OCI-LY3 (cell line): ENCODE measurements around the gene SPATA31C1.
"Not testable (repeated sequence)": the region's sequence is repeated elsewhere in the genome, so short reads cannot be mapped to it uniquely, and the experiment has no call there.

ENCODE experiments used
- H2AFZ ChIP-seq: fragments of 200-600, 300-600 bp; shearing (Covaris generic); 2 replicates; pipeline ENCODE4 v1.6.0; 2014; ENCODE audit warnings: antibody characterized with exemption, low read depth, low read length
- H3K27ac ChIP-seq: fragments of 200-600, 300-600 bp; sonication (generic); 2 replicates; pipeline ENCODE4 v1.5.1; 2014; ENCODE audit warnings: mild to moderate bottlenecking, low read length, moderate library complexity, mixed read lengths
- H3K27me3 ChIP-seq: fragments of 200-600, 300-600 bp; sonication (generic); 2 replicates; pipeline ENCODE4 v1.6.1; 2014; ENCODE audit warnings: low read depth, low read length, mixed read lengths
- H3K36me3 ChIP-seq: fragments of 200-600, 300-600 bp; sonication (generic); replicated peaks from 2 replicates; pipeline ENCODE3; 2014; ENCODE audit warnings: low read depth, low read length, mixed read lengths
- H3K4me1 ChIP-seq: fragments of 300-600, 200-600 bp; sonication (generic); 2 replicates; pipeline ENCODE4 v1.6.1; 2014; ENCODE audit warnings: low read length, mixed read lengths
- H3K4me2 ChIP-seq: fragments of 200-600, 300-600 bp; sonication (generic); 2 replicates; pipeline ENCODE4 v1.6.1; 2014; ENCODE audit warnings: low read length, mixed read lengths
- H3K4me3 ChIP-seq: fragments of 300-600, 200-600 bp; sonication (generic); 2 replicates; pipeline ENCODE4 v1.5.1; 2014; ENCODE audit warnings: antibody characterized with exemption, mild to moderate bottlenecking, low read length, moderate library complexity
- H3K79me2 ChIP-seq: fragments of 300-600, 200-600 bp; shearing (Covaris generic); 2 replicates; pipeline ENCODE4 v1.6.1; 2014; ENCODE audit warnings: mild to moderate bottlenecking, low read length, mixed read lengths
- H3K9ac ChIP-seq: fragments of 300-600, 200-600 bp; shearing (Covaris generic); 2 replicates; pipeline ENCODE4 v1.6.0; 2014; ENCODE audit warnings: mild to moderate bottlenecking, low read length, moderate library complexity
- H3K9me3 ChIP-seq: fragments of 200-600, 300-600 bp; shearing (Covaris generic); 2 replicates; pipeline ENCODE4 v1.6.1; 2014; ENCODE audit warnings: low read length, mixed read lengths; ENCODE audit not compliant: insufficient read depth
- H4K20me1 ChIP-seq: fragments of 200-600, 300-600 bp; sonication (generic); 2 replicates; pipeline ENCODE4 v1.6.1; 2016; ENCODE audit warnings: low read length, mixed read lengths; ENCODE audit not compliant: insufficient read depth
- EZH2phosphoT487 ChIP-seq: fragments of 200-600 bp; shearing (Covaris generic); IDR thresholded peaks from 2 replicates; pipeline ENCODE4 v1.6.1; 2018; ENCODE audit warnings: antibody characterized with exemption, mixed run types, low read depth
- TF ChIP-seq, protein P1 (sequence below): fragments of 200-600, 300-600 bp; sonication (generic); IDR thresholded peaks from 2 replicates; pipeline ENCODE4 v1.5.1; 2014; ENCODE audit warnings: antibody characterized with exemption, low read length, low read depth

SPATA31C1 gene

DNA sequence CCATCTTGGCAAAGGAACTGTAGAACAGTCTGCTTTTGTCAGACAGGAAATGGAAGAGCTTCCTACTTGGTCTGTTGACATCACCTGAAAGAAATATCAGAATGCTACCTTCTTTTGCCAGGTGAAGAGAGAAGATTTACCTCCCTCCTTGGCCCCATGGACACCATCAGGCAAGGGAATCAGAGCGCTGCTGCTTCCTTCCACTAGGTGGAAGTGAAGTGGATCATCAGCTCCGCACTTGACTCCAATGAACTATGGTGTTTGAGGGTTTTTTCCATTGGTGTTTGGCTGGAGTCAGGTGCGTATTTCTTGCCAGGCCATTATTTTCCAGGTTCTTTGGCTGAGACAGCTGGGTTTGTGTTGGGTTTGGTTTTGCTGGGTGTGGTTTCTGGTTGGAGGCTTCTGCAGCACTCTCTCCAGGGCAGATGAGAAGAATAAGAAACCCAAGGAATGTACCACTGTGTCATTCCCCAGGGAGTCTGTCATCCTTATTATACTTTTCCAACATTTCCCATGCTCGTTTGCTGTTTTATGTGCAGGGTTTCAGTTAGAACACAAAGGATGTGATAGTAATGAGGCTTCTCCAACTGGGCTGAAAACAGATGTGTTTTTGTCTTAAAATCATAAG is 22.6 kb upstream of the SPATA31C1 start:
- H2AFZ ChIP-seq: no peak overlapping the region

DNA sequence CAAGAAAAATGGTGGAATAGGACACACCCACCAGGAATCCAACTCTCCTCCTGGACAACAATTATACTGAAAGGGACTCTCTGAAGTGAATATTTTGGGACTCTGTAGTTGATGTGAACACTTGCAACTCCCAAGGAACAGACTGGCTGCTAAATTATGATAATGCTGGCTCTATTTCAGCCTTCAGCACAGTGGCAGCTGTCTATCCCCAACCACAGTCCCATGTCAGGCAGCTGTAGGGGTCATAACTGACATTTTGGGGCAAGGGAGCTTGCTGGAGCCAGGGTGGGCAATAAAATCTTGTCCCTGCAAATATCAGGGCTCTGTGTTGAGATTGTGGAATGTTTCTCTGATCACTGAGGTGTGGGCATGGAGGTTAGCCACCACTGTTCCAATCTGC is 20.9 kb upstream of the SPATA31C1 start:
- TF ChIP-seq, protein P1, sequence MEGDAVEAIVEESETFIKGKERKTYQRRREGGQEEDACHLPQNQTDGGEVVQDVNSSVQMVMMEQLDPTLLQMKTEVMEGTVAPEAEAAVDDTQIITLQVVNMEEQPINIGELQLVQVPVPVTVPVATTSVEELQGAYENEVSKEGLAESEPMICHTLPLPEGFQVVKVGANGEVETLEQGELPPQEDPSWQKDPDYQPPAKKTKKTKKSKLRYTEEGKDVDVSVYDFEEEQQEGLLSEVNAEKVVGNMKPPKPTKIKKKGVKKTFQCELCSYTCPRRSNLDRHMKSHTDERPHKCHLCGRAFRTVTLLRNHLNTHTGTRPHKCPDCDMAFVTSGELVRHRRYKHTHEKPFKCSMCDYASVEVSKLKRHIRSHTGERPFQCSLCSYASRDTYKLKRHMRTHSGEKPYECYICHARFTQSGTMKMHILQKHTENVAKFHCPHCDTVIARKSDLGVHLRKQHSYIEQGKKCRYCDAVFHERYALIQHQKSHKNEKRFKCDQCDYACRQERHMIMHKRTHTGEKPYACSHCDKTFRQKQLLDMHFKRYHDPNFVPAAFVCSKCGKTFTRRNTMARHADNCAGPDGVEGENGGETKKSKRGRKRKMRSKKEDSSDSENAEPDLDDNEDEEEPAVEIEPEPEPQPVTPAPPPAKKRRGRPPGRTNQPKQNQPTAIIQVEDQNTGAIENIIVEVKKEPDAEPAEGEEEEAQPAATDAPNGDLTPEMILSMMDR: no peak
- TF ChIP-seq EZH2phosphoT487: no peak
- Histone ChIP-seq H2AFZ (no peak overlapping the region), H3K79me2 (no peaks in the 10 kb centered on the region), H3K4me3 (no peak overlapping the region), H3K27me3 (no peaks in the 10 kb centered on the region), H3K9me3 (no peaks in the 10 kb centered on the region), H3K27ac (no peak overlapping the region), H3K36me3 (no peaks in the 10 kb centered on the region), H3K4me2 (no peak overlapping the region), H4K20me1 (no peaks in the 10 kb centered on the region), H3K4me1 (no peaks in the 10 kb centered on the region), H3K9ac (no peak overlapping the region)

More for the DNA sequence above, 22.6 kb upstream of the SPATA31C1 start:
- Histone ChIP-seq H3K9ac (no peak overlapping the region), H3K4me2 (no peak overlapping the region), H3K79me2 (no peaks in the 10 kb centered on the region), H3K36me3 (no peaks in the 10 kb centered on the region), H4K20me1 (no peaks in the 10 kb centered on the region), H3K27ac (no peak overlapping the region), H3K4me1 (no peaks in the 10 kb centered on the region), H3K9me3 (no peaks in the 10 kb centered on the region), H3K4me3 (no peak overlapping the region), H3K27me3 (no peaks in the 10 kb centered on the region)
- TF ChIP-seq, protein P1: no peak
- TF ChIP-seq EZH2phosphoT487: no peak

DNA sequence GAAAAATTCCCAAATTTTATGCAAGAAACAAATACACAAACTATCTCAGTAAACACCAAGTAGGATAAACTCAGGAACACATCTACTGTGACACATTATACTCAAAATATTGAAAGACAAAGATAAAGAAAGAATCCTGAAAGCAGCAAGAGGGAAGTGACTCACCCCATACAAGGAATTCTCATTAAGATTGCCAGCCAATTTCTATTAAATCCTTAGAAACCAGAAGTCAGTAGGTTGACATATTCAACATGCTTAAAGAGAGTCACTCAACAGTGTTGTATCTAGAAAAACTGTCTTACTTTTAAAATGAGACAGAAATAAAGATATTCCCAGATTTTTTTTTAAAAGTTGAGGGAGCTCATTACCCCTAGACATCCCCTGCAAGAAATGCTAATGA is 19.6 kb upstream of the SPATA31C1 start:
- H4K20me1 ChIP-seq: no peaks in the 10 kb centered on the region
- no peak overlapping the region for H3K27ac ChIP-seq
- H3K4me1 ChIP-seq: no peaks in the 10 kb centered on the region

DNA sequence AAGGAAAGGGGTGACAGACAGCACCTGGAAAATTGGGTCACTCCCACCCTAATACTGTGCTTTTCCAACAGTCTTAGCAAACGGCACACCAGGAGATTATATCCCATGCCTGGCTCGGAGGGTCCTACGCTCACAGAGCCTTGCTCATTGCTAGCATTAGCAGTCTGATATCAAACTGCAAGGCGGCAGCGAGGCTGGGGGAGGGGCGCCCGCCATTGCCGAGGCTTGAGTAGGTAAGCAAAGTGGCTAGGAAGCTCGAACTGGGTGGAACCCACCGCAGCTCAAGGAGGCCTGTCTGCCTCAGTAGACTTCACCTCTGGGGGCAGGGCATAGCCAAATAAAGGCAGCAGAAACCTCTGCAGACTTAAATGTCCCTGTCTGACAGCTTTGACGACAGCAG is 15.4 kb upstream of the SPATA31C1 start:
- not testable (repeated sequence) for H3K27ac ChIP-seq, H3K79me2 ChIP-seq, H3K27me3 ChIP-seq, H3K4me1 ChIP-seq, H3K4me3 ChIP-seq, H3K36me3 ChIP-seq, H3K4me2 ChIP-seq, H3K9me3 ChIP-seq, H3K9ac ChIP-seq, H2AFZ ChIP-seq, H4K20me1 ChIP-seq

More for the DNA sequence above, 19.6 kb upstream of the SPATA31C1 start:
- TF ChIP-seq EZH2phosphoT487: no peak
- TF ChIP-seq, protein P1: no peak
- H3K36me3 ChIP-seq: no peaks in the 10 kb centered on the region
- no peaks in the 10 kb centered on the region for H3K79me2 ChIP-seq
- H3K4me3 ChIP-seq: no peak overlapping the region
- H3K27me3 ChIP-seq: no peaks in the 10 kb centered on the region
- no peak overlapping the region for H3K9ac ChIP-seq
- H3K9me3 ChIP-seq: no peaks in the 10 kb centered on the region
- no peak overlapping the region for H2AFZ ChIP-seq
- H3K4me2 ChIP-seq: no peak overlapping the region
